Chondrocyte (in vitro differentiated cells): ENCODE data around the gene CHRNB2. TPM values are rescaled to one million over a fixed set of nuclear protein-coding genes. Genes with fewer than 3 reads are reported as not detected.

Experiments used
- DNase-seq: peaks from one replicate; pipeline ENCODE4 v3.0.0; 2021; ENCODE audit warnings: mixed read lengths, low spot score
- H3K27ac Mint-ChIP-seq: one replicate; pipeline ENCODE4 v1.8.0; 2021; ENCODE audit warnings: mild to moderate bottlenecking, moderate library complexity, mixed read lengths; ENCODE audit not compliant: unreplicated experiment
- H3K27me3 Mint-ChIP-seq: 2 replicates; pipeline ENCODE4 v1.8.0; 2021; ENCODE audit warnings: low read depth, mixed read lengths
- H3K36me3 Mint-ChIP-seq: 2 replicates; pipeline ENCODE4 v1.8.0; 2021; ENCODE audit warnings: low read depth, mixed read lengths
- H3K4me1 Mint-ChIP-seq: 2 replicates; pipeline ENCODE4 v1.8.0; 2021; ENCODE audit warnings: low read depth, mild to moderate bottlenecking, mixed read lengths
- H3K4me3 Mint-ChIP-seq: one replicate; pipeline ENCODE4 v1.8.0; 2021; ENCODE audit warnings: mild to moderate bottlenecking, moderate library complexity, mixed read lengths; ENCODE audit not compliant: unreplicated experiment
- H3K9me3 Mint-ChIP-seq: 2 replicates; pipeline ENCODE4 v1.8.0; 2021; ENCODE audit warnings: low read depth, mixed read lengths
- CTCF ChIP-seq: fragments of 200-600 bp; sonication (generic); IDR thresholded peaks from 2 replicates; pipeline ENCODE4 v1.5.0; 2021; ENCODE audit warnings: antibody characterized with exemption, mild to moderate bottlenecking, moderate library complexity
- total RNA-seq: library from RNA; stranded (reverse); gene quantifications from 3 replicates; pipeline ENCODE4 v1.2.1, GENCODE V29; 2021

Gene CHRNB2
- total RNA-seq, 1 donor from 2014 or later: not detected

GRCh38 chr1:154589780-154590179, 22.2 kb downstream of the CHRNB2 start:
- H3K36me3 Mint-ChIP-seq: peaks cover 73% of the 10 kb centered on the region
- TF ChIP-seq CTCF: no peak
- H3K4me1 Mint-ChIP-seq: peaks cover under 1% of the 10 kb centered on the region
- no peak overlapping the region for H3K4me3 Mint-ChIP-seq
- no peak overlapping the region for H3K27ac Mint-ChIP-seq
- no peaks in the 10 kb centered on the region for H3K27me3 Mint-ChIP-seq
- H3K9me3 Mint-ChIP-seq: no peaks in the 10 kb centered on the region
- DNase-seq: no peak

DNA sequence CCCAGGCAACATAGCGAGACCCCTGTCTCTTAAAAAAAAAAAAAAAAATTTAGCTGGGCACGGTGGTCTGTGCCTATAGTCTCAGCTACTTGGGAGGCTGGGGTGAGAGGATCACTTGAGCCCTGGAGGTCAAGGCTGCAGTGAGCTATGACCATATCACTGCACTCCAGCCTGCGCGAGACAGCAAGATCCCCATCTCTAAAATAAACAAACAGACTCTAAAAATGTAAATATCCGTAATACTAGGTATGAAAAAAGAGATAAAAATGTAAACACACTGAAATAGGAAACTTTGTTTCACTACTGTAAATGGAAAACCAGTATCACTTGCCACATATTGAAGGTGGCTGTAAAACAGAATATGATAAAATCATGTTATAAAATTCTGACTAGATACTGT, 23.2 kb downstream of the CHRNB2 start:
- Mint-ChIP-seq H3K27me3 (no peaks in the 10 kb centered on the region), H3K4me1 (no peaks in the 10 kb centered on the region), H3K4me3 (no peak overlapping the region), H3K27ac (no peak overlapping the region), H3K36me3 (peaks cover 66% of the 10 kb centered on the region), H3K9me3 (no peaks in the 10 kb centered on the region)
- DNase-seq: no peak
- no peak for TF ChIP-seq CTCF

DNA sequence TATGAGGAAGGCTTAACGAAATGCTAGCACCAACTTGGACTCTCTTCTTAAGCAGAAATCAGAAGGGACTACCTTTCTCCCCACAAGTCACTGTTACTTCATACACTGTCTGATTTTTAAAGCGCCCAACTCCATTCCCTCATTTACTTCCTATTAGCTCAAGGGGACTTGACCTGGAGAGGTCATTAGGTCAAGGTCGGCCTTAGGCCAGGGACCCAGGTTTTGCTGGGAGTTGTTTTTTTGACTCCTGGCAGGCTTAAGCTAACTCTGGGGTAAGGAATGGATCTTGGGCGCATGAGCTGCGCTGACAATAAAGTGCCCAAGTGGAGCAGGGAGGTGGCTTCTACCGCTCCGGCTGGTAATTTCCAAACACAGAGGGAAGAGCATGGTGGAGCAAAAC, 23.6 kb downstream of the CHRNB2 start:
- Mint-ChIP-seq H3K27ac (no peak overlapping the region), H3K4me1 (no peaks in the 10 kb centered on the region), H3K9me3 (no peaks in the 10 kb centered on the region), H3K36me3 (peaks cover 62% of the 10 kb centered on the region), H3K27me3 (no peaks in the 10 kb centered on the region), H3K4me3 (no peak overlapping the region)
- TF ChIP-seq CTCF: no peak
- DNase-seq: no peak

- no peak overlapping the region for H3K27ac Mint-ChIP-seq
- no peaks in the 10 kb centered on the region for H3K4me1 Mint-ChIP-seq
- no peak for DNase-seq
- peaks cover 58% of the 10 kb centered on the region for H3K36me3 Mint-ChIP-seq
- TF ChIP-seq CTCF: no peak
- H3K4me3 Mint-ChIP-seq: no peak overlapping the region
- H3K27me3 Mint-ChIP-seq: no peaks in the 10 kb centered on the region
- no peaks in the 10 kb centered on the region for H3K9me3 Mint-ChIP-seq
Measured at GRCh38 chr1:154593390-154593789, 25.8 kb downstream of the CHRNB2 start.

GRCh38 chr1:154594811-154595210, 27.2 kb downstream of the CHRNB2 start:
- peaks cover 48% of the 10 kb centered on the region for H3K36me3 Mint-ChIP-seq
- H3K27me3 Mint-ChIP-seq: no peaks in the 10 kb centered on the region
- H3K4me3 Mint-ChIP-seq: no peak overlapping the region
- H3K9me3 Mint-ChIP-seq: no peaks in the 10 kb centered on the region
- no peak overlapping the region for H3K27ac Mint-ChIP-seq
- no peak for TF ChIP-seq CTCF
- DNase-seq: no peak
- H3K4me1 Mint-ChIP-seq: peaks cover 9% of the 10 kb centered on the region
